DMS 273 treated with DMSO at 0.1 percent for 48 hours (cell line): Measurements from ENCODE around the gene TSPAN5.
"Not testable (repeated sequence)": the region's sequence is repeated elsewhere in the genome, so short reads cannot be mapped to it uniquely, and the experiment has no call there.

Experiments used
- DNase-seq: peaks from one replicate; lab custom pipeline; 2025; lab: John Stamatoyannopoulos, UW

TSPAN5 gene

GRCh38 chr4:98461121-98461865 is 197.1 kb downstream of the TSPAN5 start:
- DNase-seq: not testable (repeated sequence)

GRCh38 chr4:98457422-98457821 is 201.0 kb downstream of the TSPAN5 start:
- DNase-seq: not testable (repeated sequence)

- DNase-seq: no peak
These were observed 206.3 kb downstream of the TSPAN5 start for GRCh38 chr4:98452091-98452490.

GRCh38 chr4:98448908-98449307 is 209.5 kb downstream of the TSPAN5 start:
- peak; percentile 17 for DNase-seq

GRCh38 chr4:98447648-98448047 is 210.8 kb downstream of the TSPAN5 start:
- DNase-seq: no peak

GRCh38 chr4:98446499-98447375 is 211.7 kb downstream of the TSPAN5 start:
- DNase-seq: no peak

- no peak for DNase-seq
These were observed 214.0 kb downstream of the TSPAN5 start for GRCh38 chr4:98444371-98444770.

- DNase-seq: no peak
These were observed 223.6 kb downstream of the TSPAN5 start for GRCh38 chr4:98434816-98435215.

GRCh38 chr4:98433691-98434090 is 224.7 kb downstream of the TSPAN5 start:
- DNase-seq: no peak

- no peak for DNase-seq
These were observed 227.6 kb downstream of the TSPAN5 start for GRCh38 chr4:98430708-98431403.

- no peak for DNase-seq
These were observed 235.4 kb downstream of the TSPAN5 start for GRCh38 chr4:98423009-98423408.

GRCh38 chr4:98421111-98421510 is 237.3 kb downstream of the TSPAN5 start:
- no peak for DNase-seq
